HG03571 (cell line): ENCODE data around the gene CADM1.

Source experiments
- ATAC-seq: cut with Tn5 transposase; IDR thresholded peaks from one replicate; pipeline ENCODE4 v1.9.1; 2021; ENCODE audit not compliant: unreplicated experiment

CADM1 gene

GRCh38 chr11:115324581-115325432, 179.4 kb downstream of the CADM1 start:
- peak; percentile 61 for ATAC-seq

- ATAC-seq, result no peak
These were observed 181.5 kb downstream of the CADM1 start for GRCh38 chr11:115322553-115323203.

- ATAC-seq, result no peak
These were observed 182.5 kb downstream of the CADM1 start for GRCh38 chr11:115321605-115322289.

GRCh38 chr11:115317277-115318185, 186.7 kb downstream of the CADM1 start:
- ATAC-seq, result no peak

- ATAC-seq, result no peak
These were observed 187.5 kb downstream of the CADM1 start for GRCh38 chr11:115316696-115317095.

GRCh38 chr11:115314330-115314920, 189.8 kb downstream of the CADM1 start:
- no peak for ATAC-seq

- ATAC-seq, result no peak
These were observed 190.9 kb downstream of the CADM1 start for GRCh38 chr11:115313224-115313838.

- no peak for ATAC-seq
These were observed 192.3 kb downstream of the CADM1 start for GRCh38 chr11:115311949-115312348.

GRCh38 chr11:115306689-115307088, 197.5 kb downstream of the CADM1 start:
- no peak for ATAC-seq

- no peak for ATAC-seq
These were observed 199.3 kb downstream of the CADM1 start for GRCh38 chr11:115304774-115305472.

GRCh38 chr11:115303929-115304531, 200.2 kb downstream of the CADM1 start:
- no peak for ATAC-seq

- no peak for ATAC-seq
These were observed 201.1 kb downstream of the CADM1 start for GRCh38 chr11:115302946-115303703.

- ATAC-seq, result no peak
These were observed 203.4 kb downstream of the CADM1 start for GRCh38 chr11:115300660-115301428.

- no peak for ATAC-seq
These were observed 205.8 kb downstream of the CADM1 start for GRCh38 chr11:115298300-115299012.

- no peak for ATAC-seq
These were observed 206.9 kb downstream of the CADM1 start for GRCh38 chr11:115297330-115297729.

- no peak for ATAC-seq
These were observed 212.9 kb downstream of the CADM1 start for GRCh38 chr11:115291325-115291724.

GRCh38 chr11:115290893-115291292, 213.3 kb downstream of the CADM1 start:
- no peak for ATAC-seq
